ENCODE measurements around the gene MRPS14.

Gene MRPS14

DNA sequence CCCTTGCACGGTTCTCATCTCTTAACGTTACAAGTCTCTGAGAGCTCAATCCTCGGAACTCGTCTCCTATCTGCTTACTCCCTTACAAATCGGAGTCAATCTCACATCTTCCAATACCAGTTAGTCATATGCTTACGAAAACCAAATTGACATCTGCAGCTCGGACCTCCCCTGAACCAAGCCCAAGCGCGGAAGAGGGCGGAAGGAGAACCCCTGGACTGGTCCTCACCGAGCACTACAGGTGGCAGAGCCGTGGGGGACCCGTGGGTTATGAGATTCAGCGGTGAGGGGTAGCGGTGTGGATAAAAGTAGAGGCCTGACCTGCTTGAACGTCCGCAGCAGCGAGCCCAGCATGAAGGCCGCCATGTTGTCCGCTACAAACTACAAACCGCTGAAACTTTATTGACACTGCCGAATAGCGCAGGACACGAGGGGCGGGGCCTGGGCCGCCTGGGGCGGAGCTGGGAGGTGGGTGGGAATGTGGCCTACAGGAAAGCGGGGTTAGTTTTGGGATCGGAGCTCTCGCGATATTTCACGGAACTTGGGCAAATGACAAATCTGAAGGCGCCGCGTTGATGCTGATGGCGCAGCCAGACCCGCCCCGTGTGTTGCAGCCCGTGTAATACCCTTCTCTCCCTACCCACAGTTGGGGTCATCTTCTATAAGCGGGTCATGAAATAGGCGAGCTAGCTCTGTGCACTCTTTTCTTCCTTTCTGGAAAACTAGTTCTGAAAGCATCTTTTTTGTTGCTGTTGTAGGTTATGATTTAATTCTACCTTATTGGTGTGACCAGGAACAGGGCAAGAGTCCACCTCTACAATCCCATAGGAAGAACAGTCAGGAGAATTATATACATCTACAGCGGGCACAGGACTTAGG lies at the start of gene MRPS14:
Gene MRPS14, minus strand, starts transcription at position 383 of the 879 bp plus-strand sequence. Its CDS starts 17 bp downstream, at position 366.
- WGBS (ENCODE audit: insufficient coverage, insufficient read length), result no CpG with 5 or more reads among the region's 42 CpGs
- no peak within 1 kb of the TSS for H3K27ac ChIP-seq (ENCODE audit: low read length)
- H3K4me1 ChIP-seq (ENCODE audit: control insufficient read depth, insufficient read depth, low read length), result no peaks in the 10 kb centered on the region; the same call in 1 of the 2 replicates
- peak; percentile 100 for DNase-seq (ENCODE audit: low read depth, low spot score)
- H3K36me3 ChIP-seq (ENCODE audit: control insufficient read depth, insufficient read depth, low read length), result no peaks in the 10 kb centered on the region; the same call in 1 of the 2 replicates
- H3K9me3 ChIP-seq (ENCODE audit: control insufficient read depth, insufficient read depth, low read length), result no peaks in the 10 kb centered on the region
- no peaks in the 10 kb centered on the region for H3K27me3 ChIP-seq (ENCODE audit: control insufficient read depth, insufficient read depth, low read length)
- H3K4me3 ChIP-seq (ENCODE audit: low read length), result peak within 1 kb of the TSS; percentile 89

DNA sequence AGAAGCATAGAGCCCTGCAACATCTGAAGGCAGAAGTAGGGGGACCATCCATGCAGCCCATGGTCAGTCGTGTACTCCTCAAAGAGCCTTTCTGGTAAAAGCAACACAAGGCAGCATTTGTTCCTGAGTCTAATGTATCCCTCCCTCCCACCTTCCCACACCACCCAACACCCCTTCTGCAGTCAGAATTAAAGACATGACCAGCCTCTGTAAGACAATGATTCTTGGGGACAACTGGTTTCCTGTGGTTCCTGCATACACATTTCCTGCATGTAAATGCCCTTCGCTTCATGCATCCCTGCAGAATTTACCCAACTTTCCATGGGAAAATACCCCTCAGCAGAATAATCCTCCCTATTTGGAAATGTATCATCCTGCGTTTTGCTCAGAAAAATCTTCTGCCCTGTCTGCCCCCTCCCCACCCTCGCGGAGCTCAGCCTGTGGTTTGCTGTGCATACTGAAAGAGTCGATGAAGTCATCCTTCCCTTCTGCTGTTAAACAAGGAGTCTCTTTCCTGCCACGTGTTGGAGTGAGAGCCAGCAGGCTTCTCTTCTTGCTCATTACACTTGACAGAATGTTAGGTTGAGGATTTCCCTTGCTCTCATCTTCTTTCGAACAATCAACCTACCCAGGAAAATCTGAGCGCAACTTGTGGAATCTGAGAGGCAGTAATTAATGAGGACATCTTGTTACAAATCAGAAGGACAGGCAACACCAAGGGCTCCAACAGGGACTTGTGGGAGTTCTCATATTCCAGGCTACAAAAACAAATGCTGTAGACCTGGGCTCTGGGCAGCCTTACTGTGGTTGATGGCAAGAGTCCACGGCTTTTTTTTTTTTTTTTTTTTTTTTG lies 49.1 kb upstream of the MRPS14 start:
- no CpG with 5 or more reads among the region's 10 CpGs for whole genome bisulfite sequencing (ENCODE audit: insufficient coverage, insufficient read length)
- H3K4me1 ChIP-seq (ENCODE audit: control insufficient read depth, insufficient read depth, low read length), result peaks cover 17% of the 10 kb centered on the region
- H3K9me3 ChIP-seq (ENCODE audit: control insufficient read depth, insufficient read depth, low read length), result no peaks in the 10 kb centered on the region
- H3K4me3 ChIP-seq (ENCODE audit: low read length), result no peak overlapping the region
- DNase-seq (ENCODE audit: low read depth, low spot score), result no peak
- no peaks in the 10 kb centered on the region for H3K36me3 ChIP-seq (ENCODE audit: control insufficient read depth, insufficient read depth, low read length)
- H3K27me3 ChIP-seq (ENCODE audit: control insufficient read depth, insufficient read depth, low read length), result no peaks in the 10 kb centered on the region
- no peak overlapping the region for H3K27ac ChIP-seq (ENCODE audit: low read length)

DNA sequence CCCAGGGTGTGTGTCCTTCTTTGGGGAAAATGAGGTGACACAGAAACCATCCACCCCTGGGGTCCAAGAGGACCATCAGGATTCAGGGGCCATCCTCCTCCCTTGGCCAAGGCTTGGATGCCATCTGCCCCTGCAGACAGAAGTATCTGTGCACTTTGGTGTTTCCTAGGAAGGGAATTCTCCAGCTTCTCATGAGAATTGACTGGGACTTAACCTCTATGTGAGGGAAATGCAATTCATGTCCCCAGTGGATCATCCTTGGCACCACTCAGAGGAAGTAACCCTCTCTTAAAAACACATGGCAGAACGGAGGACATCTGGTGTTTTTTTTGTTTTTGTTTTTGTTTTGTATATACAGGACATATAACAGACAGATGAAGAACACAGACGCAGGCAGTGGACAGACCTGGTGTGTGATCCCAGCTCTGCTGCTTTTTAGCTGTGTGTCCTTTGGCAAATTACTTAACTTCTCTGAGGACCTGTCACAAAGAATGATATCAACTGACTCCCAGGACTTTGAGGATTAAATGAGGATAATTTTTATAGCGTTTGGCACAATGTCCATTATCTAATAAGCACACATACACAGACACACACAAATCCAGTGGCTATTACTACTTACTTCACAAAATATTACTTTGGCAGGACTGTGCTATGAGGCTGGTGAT lies 48.2 kb upstream of the MRPS14 start:
- H3K4me3 ChIP-seq (ENCODE audit: low read length), result no peak overlapping the region
- no peaks in the 10 kb centered on the region for H3K36me3 ChIP-seq (ENCODE audit: control insufficient read depth, insufficient read depth, low read length)
- no CpG with 5 or more reads among the region's 3 CpGs for WGBS (ENCODE audit: insufficient coverage, insufficient read length)
- no peaks in the 10 kb centered on the region for H3K9me3 ChIP-seq (ENCODE audit: control insufficient read depth, insufficient read depth, low read length)
- H3K27ac ChIP-seq (ENCODE audit: low read length), result no peak overlapping the region
- H3K27me3 ChIP-seq (ENCODE audit: control insufficient read depth, insufficient read depth, low read length), result no peaks in the 10 kb centered on the region
- DNase-seq (ENCODE audit: low read depth, low spot score), result no peak
- peaks cover 17% of the 10 kb centered on the region for H3K4me1 ChIP-seq (ENCODE audit: control insufficient read depth, insufficient read depth, low read length)

DNA sequence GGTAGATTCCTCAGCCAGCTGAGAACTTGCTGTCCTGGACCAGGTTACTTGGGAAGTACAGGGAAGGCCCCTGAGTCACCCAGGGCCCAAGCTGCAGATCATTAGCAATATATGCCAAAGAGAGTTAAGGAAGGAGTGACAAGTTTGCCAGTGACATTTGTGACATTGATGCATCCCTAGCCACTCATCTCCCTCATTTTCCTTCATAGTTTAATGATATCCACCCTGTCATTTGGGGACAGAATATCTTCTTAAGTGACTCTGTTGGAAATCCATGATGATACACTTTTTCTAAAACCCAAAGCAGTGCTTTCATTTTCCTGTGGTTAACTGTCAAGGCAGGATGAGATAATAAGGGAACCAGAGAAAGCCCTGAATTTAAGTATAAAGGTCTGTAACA lies 47.6 kb upstream of the MRPS14 start:
- Histone ChIP-seq H3K4me1 (ENCODE audit: control insufficient read depth, insufficient read depth, low read length) (peaks cover 17% of the 10 kb centered on the region), H3K36me3 (ENCODE audit: control insufficient read depth, insufficient read depth, low read length) (no peaks in the 10 kb centered on the region), H3K27me3 (ENCODE audit: control insufficient read depth, insufficient read depth, low read length) (no peaks in the 10 kb centered on the region), H3K9me3 (ENCODE audit: control insufficient read depth, insufficient read depth, low read length) (no peaks in the 10 kb centered on the region), H3K4me3 (ENCODE audit: low read length) (no peak overlapping the region), H3K27ac (ENCODE audit: low read length) (no peak overlapping the region)
- no peak for DNase-seq (ENCODE audit: low read depth, low spot score)

DNA sequence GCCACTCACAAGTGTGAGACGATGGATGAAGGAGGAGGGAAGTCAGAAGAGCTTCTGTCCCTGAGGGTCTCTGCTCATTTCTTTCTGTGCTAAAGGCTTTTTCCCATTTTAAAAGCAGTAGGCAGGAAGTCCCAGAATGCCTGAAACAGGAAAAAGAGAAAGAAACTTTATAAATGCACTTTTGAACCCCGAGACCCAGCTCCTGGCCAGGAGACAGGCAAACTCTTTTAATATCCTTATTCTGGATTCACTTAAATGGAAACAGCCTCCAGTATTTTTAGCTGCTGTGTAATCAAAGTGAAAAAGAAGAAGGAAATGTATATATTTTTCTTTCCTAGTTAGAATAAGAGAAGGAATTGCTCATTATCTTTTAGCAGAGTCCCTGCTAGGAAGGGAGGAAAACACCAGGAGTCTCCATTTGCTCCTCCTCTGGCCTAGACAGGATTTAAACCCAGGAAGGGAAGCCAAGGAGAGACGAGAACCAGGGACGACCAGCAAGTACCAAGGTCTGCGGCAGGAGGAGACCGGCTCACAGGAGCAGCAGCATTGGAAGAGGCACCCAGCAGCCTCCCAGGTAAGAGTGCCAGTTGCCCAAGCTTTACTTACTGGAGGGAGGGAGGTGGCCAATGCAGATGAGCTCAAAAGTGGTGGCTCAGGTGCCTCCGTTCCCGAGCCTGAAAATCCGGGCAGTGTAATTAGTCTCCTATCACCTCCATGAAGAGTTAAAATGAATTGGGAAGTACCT lies 44.3 kb upstream of the MRPS14 start, which contains the start of gene TNN:
Gene TNN, plus strand, starts transcription at position 472 of the 745 bp plus-strand sequence. CDS start 9,586 bp downstream, outside the sequence.
- Histone ChIP-seq H3K4me3 (ENCODE audit: low read length) (no peak within 1 kb of the TSS), H3K27ac (ENCODE audit: low read length) (no peak within 1 kb of the TSS), H3K4me1 (ENCODE audit: control insufficient read depth, insufficient read depth, low read length) (peaks cover 9% of the 10 kb centered on the region), H3K9me3 (ENCODE audit: control insufficient read depth, insufficient read depth, low read length) (no peaks in the 10 kb centered on the region), H3K36me3 (ENCODE audit: control insufficient read depth, insufficient read depth, low read length) (no peaks in the 10 kb centered on the region), H3K27me3 (ENCODE audit: control insufficient read depth, insufficient read depth, low read length) (no peaks in the 10 kb centered on the region)
- DNase-seq (ENCODE audit: low read depth, low spot score), result no peak
- WGBS (ENCODE audit: insufficient coverage, insufficient read length), result no CpG with 5 or more reads among the region's 9 CpGs

DNA sequence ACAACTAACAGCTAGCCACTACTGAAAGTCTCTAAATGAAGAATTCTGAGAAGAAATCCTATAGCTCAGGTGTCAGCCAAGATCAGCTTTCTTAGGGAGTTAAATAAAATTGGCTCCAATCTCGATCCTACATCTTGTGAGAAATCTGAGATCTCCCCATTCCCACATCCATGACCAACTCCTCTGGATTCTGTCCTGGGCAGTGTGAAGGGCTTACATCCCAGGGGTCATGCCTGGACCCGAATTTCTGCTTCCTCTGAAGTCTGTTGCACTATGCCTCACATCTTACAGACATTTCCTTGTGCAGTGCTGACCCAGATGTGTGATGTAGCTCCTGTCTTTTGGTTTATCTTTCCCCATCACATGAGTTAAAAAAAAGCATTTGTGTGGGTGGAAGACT lies 39.6 kb upstream of the MRPS14 start:
- Histone ChIP-seq H3K27me3 (ENCODE audit: control insufficient read depth, insufficient read depth, low read length) (no peaks in the 10 kb centered on the region), H3K36me3 (ENCODE audit: control insufficient read depth, insufficient read depth, low read length) (no peaks in the 10 kb centered on the region), H3K4me1 (ENCODE audit: control insufficient read depth, insufficient read depth, low read length) (0 out of 2 replicates have a peak, but pooled peaks cover 1% of the 10 kb centered on the region), H3K27ac (ENCODE audit: low read length) (no peak overlapping the region), H3K4me3 (ENCODE audit: low read length) (no peak overlapping the region), H3K9me3 (ENCODE audit: control insufficient read depth, insufficient read depth, low read length) (no peaks in the 10 kb centered on the region)
- WGBS (ENCODE audit: insufficient coverage, insufficient read length), result no CpG with 5 or more reads among the region's 2 CpGs
- no peak for DNase-seq (ENCODE audit: low read depth, low spot score)

DNA sequence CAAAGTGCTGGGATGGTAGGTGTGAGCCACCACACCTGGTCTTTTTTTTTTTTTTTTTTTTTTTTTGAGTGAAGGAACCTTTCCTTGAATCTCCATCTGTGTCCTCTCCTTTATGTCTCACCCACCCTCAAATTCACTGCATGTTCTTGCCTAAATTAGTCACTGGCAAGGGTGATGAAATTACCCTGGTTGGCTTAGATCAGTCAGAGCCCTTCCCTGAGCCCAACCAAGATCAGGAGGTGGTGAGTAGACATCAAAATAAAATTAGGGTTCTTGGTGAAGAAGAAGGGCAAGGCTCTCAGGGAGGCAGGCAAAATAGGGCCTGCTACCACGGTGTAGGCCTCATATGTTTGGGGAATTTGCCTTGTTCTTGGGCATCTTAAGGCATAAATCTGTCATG lies 39.1 kb upstream of the MRPS14 start:
- no peak overlapping the region for H3K4me3 ChIP-seq (ENCODE audit: low read length)
- H3K27me3 ChIP-seq (ENCODE audit: control insufficient read depth, insufficient read depth, low read length), result no peaks in the 10 kb centered on the region
- H3K4me1 ChIP-seq (ENCODE audit: control insufficient read depth, insufficient read depth, low read length), result no peaks in the 10 kb centered on the region
- no CpG with 5 or more reads among the region's 1 CpG for WGBS (ENCODE audit: insufficient coverage, insufficient read length)
- no peaks in the 10 kb centered on the region for H3K36me3 ChIP-seq (ENCODE audit: control insufficient read depth, insufficient read depth, low read length)
- DNase-seq (ENCODE audit: low read depth, low spot score), result no peak
- no peak overlapping the region for H3K27ac ChIP-seq (ENCODE audit: low read length)
- no peaks in the 10 kb centered on the region for H3K9me3 ChIP-seq (ENCODE audit: control insufficient read depth, insufficient read depth, low read length)

DNA sequence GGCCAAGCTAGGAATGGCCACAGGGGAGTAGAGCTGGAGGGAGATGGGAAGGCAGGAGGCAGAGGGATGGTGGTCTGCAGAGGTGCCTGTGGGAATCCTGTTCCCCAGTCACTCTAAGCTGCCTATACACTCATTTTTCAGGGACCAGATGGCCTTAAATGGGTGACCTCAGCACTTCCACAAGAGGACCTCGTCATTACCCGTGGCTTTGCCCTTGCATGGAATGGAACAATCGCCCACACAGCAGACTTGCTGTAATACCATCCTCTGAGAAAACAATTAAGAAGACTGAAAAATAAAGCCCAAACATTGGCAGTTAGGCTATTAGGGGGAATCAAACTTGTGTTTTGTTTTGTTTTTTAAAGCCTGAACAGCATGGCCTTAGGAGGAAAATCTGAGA lies 31.5 kb upstream of the MRPS14 start:
- no CpG with 5 or more reads among the region's 3 CpGs for WGBS (ENCODE audit: insufficient coverage, insufficient read length)
- Histone ChIP-seq H3K9me3 (ENCODE audit: control insufficient read depth, insufficient read depth, low read length) (no peaks in the 10 kb centered on the region), H3K27ac (ENCODE audit: low read length) (no peak overlapping the region), H3K36me3 (ENCODE audit: control insufficient read depth, insufficient read depth, low read length) (no peaks in the 10 kb centered on the region), H3K4me1 (ENCODE audit: control insufficient read depth, insufficient read depth, low read length) (no peaks in the 10 kb centered on the region), H3K27me3 (ENCODE audit: control insufficient read depth, insufficient read depth, low read length) (no peaks in the 10 kb centered on the region), H3K4me3 (ENCODE audit: low read length) (no peak overlapping the region)
- no peak for DNase-seq (ENCODE audit: low read depth, low spot score)

DNA sequence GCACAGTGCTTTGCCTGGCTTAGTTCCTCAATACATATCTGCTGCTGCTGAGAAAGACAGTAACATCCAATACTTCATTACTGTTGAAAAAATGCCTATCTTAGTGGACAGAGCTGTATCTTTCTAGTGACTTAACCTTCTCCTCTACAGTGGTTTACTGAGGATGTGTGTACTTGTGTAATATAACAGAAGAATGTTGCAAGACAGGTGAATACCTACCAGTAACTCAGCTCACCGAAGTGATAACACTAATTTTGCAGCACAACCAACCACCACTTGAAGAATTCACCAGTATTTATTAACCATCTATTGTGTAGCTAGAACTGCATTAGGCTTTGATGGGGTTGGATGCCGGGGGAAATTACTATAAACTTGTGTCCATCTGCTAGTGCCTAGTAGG lies 27.8 kb upstream of the MRPS14 start:
- no peaks in the 10 kb centered on the region for H3K9me3 ChIP-seq (ENCODE audit: control insufficient read depth, insufficient read depth, low read length)
- H3K36me3 ChIP-seq (ENCODE audit: control insufficient read depth, insufficient read depth, low read length), result no peaks in the 10 kb centered on the region
- DNase-seq (ENCODE audit: low read depth, low spot score), result no peak
- no CpG with 5 or more reads among the region's 2 CpGs for WGBS (ENCODE audit: insufficient coverage, insufficient read length)
- no peaks in the 10 kb centered on the region for H3K4me1 ChIP-seq (ENCODE audit: control insufficient read depth, insufficient read depth, low read length)
- no peak overlapping the region for H3K27ac ChIP-seq (ENCODE audit: low read length)
- H3K4me3 ChIP-seq (ENCODE audit: low read length), result no peak overlapping the region
- no peaks in the 10 kb centered on the region for H3K27me3 ChIP-seq (ENCODE audit: control insufficient read depth, insufficient read depth, low read length)
